IMR-90 (cell line): ENCODE data around the gene GAS7. TPM values are rescaled to one million over a fixed set of nuclear protein-coding genes. Genes with fewer than 3 reads are reported as not detected.
A peak's percentile ranks its signal among the peaks of the same experiment; 100 is the strongest.

Experiments used
- ATAC-seq: fragments of 200-7000 bp; cut with Tn5 transposase; 2 replicates; pipeline ENCODE4 v1.9.1; 2020; ENCODE audit warnings: low read depth, mild to moderate bottlenecking, moderate library complexity
- BruUV-seq: library from RNA; stranded (reverse); fragments of 400-500 nt; replicated peaks from 2 replicates; lab custom pipeline; 2021; lab: Mats Ljungman, UMichigan
- CTCF ChIA-PET: fragments of 300-600 bp; formaldehyde crosslinking; extraction: SDS; loops from one replicate; lab custom pipeline; 2021; ENCODE audit warnings: antibody characterized with exemption; lab: Yijun Ruan, JAX
- POLR2A ChIA-PET: fragments of 300-600 bp; sonication (Branson Sonifier 250); formaldehyde crosslinking; loops from one replicate; lab custom pipeline; 2022; ENCODE audit warnings: antibody characterized with exemption; ENCODE audit not compliant: unreplicated experiment; lab: Charles Lee
- DNase-seq: peaks from one replicate; pipeline ENCODE4 v3.0.0; 2013
- H2AFZ ChIP-seq: replicated peaks from 2 replicates; pipeline ENCODE3; 2013; ENCODE audit warnings: low read length, mild to moderate bottlenecking; ENCODE audit not compliant: poor library complexity
- H2AK5ac ChIP-seq: 2 replicates; pipeline ENCODE4 v1.6.1; 2013; ENCODE audit warnings: low read depth, low read length, inconsistent platforms
- H2AK9ac ChIP-seq: replicated peaks from 2 replicates; pipeline ENCODE3; 2013; ENCODE audit warnings: mild to moderate bottlenecking, low read depth, low read length, moderate library complexity; ENCODE audit not compliant: poor library complexity
- H2BK120ac ChIP-seq: 2 replicates; pipeline ENCODE4 v1.6.1; 2013; ENCODE audit warnings: low read depth, low read length, inconsistent platforms
- H2BK15ac ChIP-seq: 3 replicates; pipeline ENCODE4 v1.6.1; 2013; ENCODE audit warnings: low read depth, low read length, inconsistent platforms
- H2BK20ac ChIP-seq: 2 replicates; pipeline ENCODE4 v1.6.1; 2013; ENCODE audit warnings: low read depth, mild to moderate bottlenecking, inconsistent platforms, low read length, moderate library complexity
- H2BK5ac ChIP-seq: 2 replicates; pipeline ENCODE4 v1.6.1; 2013; ENCODE audit warnings: mild to moderate bottlenecking, low read depth, low read length, inconsistent platforms; ENCODE audit not compliant: poor library complexity, severe bottlenecking
- H3K14ac ChIP-seq: replicated peaks from 2 replicates; pipeline ENCODE4 v1.6.1; 2013; ENCODE audit warnings: low read depth, low read length, inconsistent platforms
- H3K18ac ChIP-seq: 2 replicates; pipeline ENCODE4 v1.6.1; 2013; ENCODE audit warnings: low read depth, low read length, control low read depth
- H3K23ac ChIP-seq: 2 replicates; pipeline ENCODE4 v1.6.1; 2013; ENCODE audit warnings: low read depth, low read length, inconsistent platforms
- H3K27ac ChIP-seq: 2 replicates; pipeline ENCODE4 v1.5.1; 2013; ENCODE audit warnings: mild to moderate bottlenecking, control low read depth, low read length; ENCODE audit not compliant: insufficient read depth
- H3K27me3 ChIP-seq: 2 replicates; pipeline ENCODE4 v1.6.1; 2013; ENCODE audit warnings: low read length; ENCODE audit not compliant: control insufficient read depth, insufficient read depth
- H3K36me3 ChIP-seq: 2 replicates; pipeline ENCODE4 v1.6.1; 2013; ENCODE audit warnings: low read length, mixed read lengths; ENCODE audit not compliant: control insufficient read depth, insufficient read depth
- H3K4ac ChIP-seq: 2 replicates; pipeline ENCODE4 v1.6.1; 2013; ENCODE audit warnings: low read depth, low read length, inconsistent platforms
- H3K4me1 ChIP-seq: 2 replicates; pipeline ENCODE4 v1.6.1; 2013; ENCODE audit warnings: low read length, mixed read lengths; ENCODE audit not compliant: control insufficient read depth, insufficient read depth
- H3K4me2 ChIP-seq: 2 replicates; pipeline ENCODE4 v1.6.1; 2013; ENCODE audit warnings: low read depth, mild to moderate bottlenecking, control low read depth, low read length, moderate library complexity
- H3K4me3 ChIP-seq: 2 replicates; pipeline ENCODE4 v1.5.1; 2013; ENCODE audit warnings: low read depth, mild to moderate bottlenecking, control low read depth, low read length, moderate library complexity; ENCODE audit not compliant: insufficient read depth
- H3K56ac ChIP-seq: 2 replicates; pipeline ENCODE4 v1.6.1; 2013; ENCODE audit warnings: low read length, inconsistent platforms; ENCODE audit not compliant: insufficient read depth; ENCODE audit errors: extremely low read depth
- H3K79me1 ChIP-seq, 2 experiments: 2 replicates each; pipeline ENCODE4 v1.6.1; 2013; ENCODE audit warnings: low read length in 2 of 2, inconsistent platforms in 1 of 2, low read depth in 1 of 2
- H3K9ac ChIP-seq: 2 replicates; pipeline ENCODE4 v1.6.1; 2013; ENCODE audit warnings: low read depth, low read length, control low read depth
- H3K9me1 ChIP-seq: 2 replicates; pipeline ENCODE4 v1.6.1; 2013; ENCODE audit warnings: low read length, inconsistent platforms; ENCODE audit not compliant: insufficient read depth
- H3K9me3 ChIP-seq: 2 replicates; pipeline ENCODE4 v1.6.1; 2013; ENCODE audit warnings: low read length; ENCODE audit not compliant: control insufficient read depth, insufficient read depth
- H4K20me1 ChIP-seq: 2 replicates; pipeline ENCODE4 v1.6.1; 2013; ENCODE audit warnings: low read length, inconsistent platforms; ENCODE audit not compliant: insufficient read depth
- H4K5ac ChIP-seq: 2 replicates; pipeline ENCODE4 v1.6.1; 2013; ENCODE audit warnings: mild to moderate bottlenecking, low read depth, low read length, control low read depth
- H4K8ac ChIP-seq, 2 experiments: 2 replicates each; pipeline ENCODE4 v1.6.1; 2013; ENCODE audit warnings: low read depth in 2 of 2, low read length in 2 of 2, control low read depth in 1 of 2, inconsistent platforms in 1 of 2
- H4K91ac ChIP-seq: 2 replicates; pipeline ENCODE4 v1.6.1; 2013; ENCODE audit warnings: low read depth, low read length, inconsistent platforms; ENCODE audit not compliant: insufficient read depth
- BHLHE40 ChIP-seq: fragments of 150-350 bp; IDR thresholded peaks from 2 replicates; pipeline ENCODE4 v1.6.1; 2016; ENCODE audit warnings: mild to moderate bottlenecking, low read depth, low read length
- CEBPB ChIP-seq: IDR thresholded peaks from 2 replicates; pipeline ENCODE4 v1.6.1; 2012; ENCODE audit warnings: low read depth, low read length, improper control_type of control experiment
- CHD1 ChIP-seq: IDR thresholded peaks from 2 replicates; pipeline ENCODE4 v1.6.1; 2012; ENCODE audit warnings: low read depth, low read length, improper control_type of control experiment
- CTCF ChIP-seq: conservative IDR thresholded peaks from 2 replicates; pipeline ENCODE4 v1.5.1; 2012; ENCODE audit warnings: mild to moderate bottlenecking, low read depth, low read length, improper control_type of control experiment
- FOS ChIP-seq: fragments of 150-350 bp; IDR thresholded peaks from 2 replicates; pipeline ENCODE4 v1.6.1; 2016; ENCODE audit warnings: low read depth, low read length
- MAFK ChIP-seq: IDR thresholded peaks from 2 replicates; pipeline ENCODE4 v1.6.1; 2012; ENCODE audit warnings: low read depth, low read length, improper control_type of control experiment
- MXI1 ChIP-seq: IDR thresholded peaks from 2 replicates; pipeline ENCODE4 v1.6.1; 2012; ENCODE audit warnings: low read depth, mild to moderate bottlenecking, low read length, moderate library complexity, borderline replicate concordance
- NFE2L2 ChIP-seq: fragments of 150-350 bp; IDR thresholded peaks from 2 replicates; pipeline ENCODE4 v1.6.1; 2016; ENCODE audit warnings: low read depth, mild to moderate bottlenecking, low read length
- POLR2A ChIP-seq: IDR thresholded peaks from 2 replicates; pipeline ENCODE4 v1.6.1; 2012; ENCODE audit warnings: mild to moderate bottlenecking, low read depth, low read length
- RAD21 ChIP-seq: IDR thresholded peaks from 2 replicates; pipeline ENCODE4 v1.6.1; 2012; ENCODE audit warnings: low read length, improper control_type of control experiment
- RCOR1 ChIP-seq: IDR thresholded peaks from 2 replicates; pipeline ENCODE4 v1.6.1; 2012; ENCODE audit warnings: mild to moderate bottlenecking, low read length, improper control_type of control experiment; ENCODE audit not compliant: insufficient replicate concordance
- SMC3 ChIP-seq: fragments of 150-350 bp; IDR thresholded peaks from 2 replicates; pipeline ENCODE4 v1.6.1; 2016; ENCODE audit warnings: low read depth, mild to moderate bottlenecking, antibody characterized with exemption, low read length, moderate library complexity
- WGBS, 2 experiments: methylation state at CpG; one replicate each; pipeline versions ENCODE4 v1.1.5 to v1.1.7; 2013; ENCODE audit warnings: missing lambda C conversion rate in 2 of 2; ENCODE audit not compliant: insufficient read length in 1 of 2; ENCODE audit errors: extremely low coverage in 2 of 2; 5-methylcytosine and 5-hydroxymethylcytosine counted together
- dilution Hi-C: fragments of 300-500 bp; cut with HindIII; formaldehyde crosslinking; loops from one replicate; pipeline ENCODE4 v1.14.3; 2018; ENCODE audit warnings: low sequenced_read_pairs; ENCODE audit not compliant: unreplicated experiment
- in situ Hi-C: fragments of 300-500 bp; cut with MboI; formaldehyde crosslinking; loops from 3 replicates; pipeline ENCODE4 v1.14.3; 2019; ENCODE audit warnings: low sequenced_read_pairs, inconsistent platforms, mixed read lengths
- intact Hi-C: fragments of 100-400 bp; cut with micrococcal nuclease; formaldehyde crosslinking; loops from 2 replicates; pipeline ENCODE4 v1.10.0; 2022
- polyA plus RNA-seq, 3 experiments: library from polyadenylated mRNA; depleted of rRNA; stranded (reverse); fragments of >200 nt; gene quantifications; 2 replicates each; pipeline ENCODE4 v1.2.3, GENCODE V29; 2012; ENCODE audit warnings: low replicate concordance in 1 of 3
- total RNA-seq: library from RNA; depleted of rRNA; stranded (reverse); fragments of >200 nt; gene quantifications from 2 replicates; pipeline ENCODE4 v1.2.3, GENCODE V29; 2012
- TF ChIP-seq, protein P1 (sequence below): fragments of 150-350 bp; IDR thresholded peaks from 2 replicates; pipeline ENCODE4 v1.6.1; 2017; ENCODE audit warnings: mild to moderate bottlenecking, antibody characterized with exemption, low read length, low read depth
- TF ChIP-seq, protein P2 (sequence below): fragments of 150-350 bp; IDR thresholded peaks from 2 replicates; pipeline ENCODE4 v1.6.1; 2016; ENCODE audit warnings: low read depth, mild to moderate bottlenecking, low read length, moderate library complexity, borderline replicate concordance

Gene GAS7
- total and polyA plus RNA-seq, 2 of the 4 experiments (the other 2 are of a cell fraction), result 4.6 to 5.0 TPM

DNA sequence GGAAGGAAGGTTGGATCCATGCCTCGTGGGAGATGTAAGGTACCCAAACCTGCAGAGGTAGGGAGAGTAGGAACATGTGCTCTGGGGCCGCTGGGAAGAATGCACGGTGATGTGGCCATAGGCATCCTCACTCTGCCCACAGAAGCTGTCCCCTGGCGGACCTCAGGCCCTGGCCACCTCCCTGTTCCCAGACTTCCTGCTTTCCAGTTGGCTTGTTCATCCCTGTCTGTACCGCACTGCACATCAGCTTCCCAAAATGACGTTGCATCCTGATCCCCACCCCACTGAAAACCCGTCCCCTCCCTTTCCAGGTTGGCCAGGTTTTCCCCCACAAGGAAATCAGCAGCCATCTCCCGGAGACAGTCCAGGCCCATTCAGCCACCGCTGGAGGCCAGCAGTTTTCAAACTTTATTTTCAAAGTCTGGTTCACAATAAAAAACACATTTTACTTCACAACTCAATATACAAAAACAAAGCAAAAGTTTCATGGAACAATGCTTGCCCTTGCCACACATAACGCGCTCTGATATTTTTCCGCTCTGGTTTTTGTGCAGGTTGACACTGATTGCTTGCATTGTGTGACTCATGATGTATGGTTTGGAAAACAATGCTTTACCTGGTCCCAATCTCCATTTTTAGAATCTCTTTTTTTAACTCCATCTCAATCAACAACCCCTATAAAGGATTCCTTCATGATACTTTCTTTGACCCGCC, 143.0 kb downstream of the GAS7 start:
- CTCF ChIA-PET, result no interaction called here
- POLR2A ChIA-PET, result no interaction called here
- Histone ChIP-seq H3K4me2 (no peak overlapping the region), H3K23ac (no peak overlapping the region), H4K8ac (no peak overlapping the region), H2AFZ (peak overlapping the region; percentile 51), H4K5ac (no peak overlapping the region), H3K56ac (no peak overlapping the region), H3K14ac (no peak overlapping the region), H2AK9ac (no peak overlapping the region), H3K9me3 (no peaks in the 10 kb centered on the region), H4K91ac (no peak overlapping the region), H2BK5ac (no peak overlapping the region), H4K20me1 (no peaks in the 10 kb centered on the region), H3K27me3 (no peaks in the 10 kb centered on the region), H2AK5ac (no peak overlapping the region), H2BK20ac (no peak overlapping the region), H3K4me1 (peaks cover 5% of the 10 kb centered on the region), H3K36me3 (no peaks in the 10 kb centered on the region), H2BK120ac (no peak overlapping the region), H3K4ac (no peak overlapping the region), H3K9me1 (peaks cover under 1% of the 10 kb centered on the region; the same call in 1 of the 2 replicates), H3K9ac (no peak overlapping the region), H3K27ac (no peak overlapping the region), H3K18ac (no peak overlapping the region), H3K79me1 (no peaks in the 10 kb centered on the region), H3K4me3 (no peak overlapping the region), H2BK15ac (no peak overlapping the region)
- DNase-seq, result no peak
- TF ChIP-seq BHLHE40 (no peak), RAD21 (no peak), CEBPB (no peak), RCOR1 (no peak), NFE2L2 (no peak), CTCF (no peak), MAFK (no peak), SMC3 (no peak), FOS (no peak), POLR2A (no peak), MXI1 (no peak), CHD1 (no peak)
- TF ChIP-seq, protein P1, sequence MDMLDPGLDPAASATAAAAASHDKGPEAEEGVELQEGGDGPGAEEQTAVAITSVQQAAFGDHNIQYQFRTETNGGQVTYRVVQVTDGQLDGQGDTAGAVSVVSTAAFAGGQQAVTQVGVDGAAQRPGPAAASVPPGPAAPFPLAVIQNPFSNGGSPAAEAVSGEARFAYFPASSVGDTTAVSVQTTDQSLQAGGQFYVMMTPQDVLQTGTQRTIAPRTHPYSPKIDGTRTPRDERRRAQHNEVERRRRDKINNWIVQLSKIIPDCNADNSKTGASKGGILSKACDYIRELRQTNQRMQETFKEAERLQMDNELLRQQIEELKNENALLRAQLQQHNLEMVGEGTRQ, result no peak
- TF ChIP-seq, protein P2, sequence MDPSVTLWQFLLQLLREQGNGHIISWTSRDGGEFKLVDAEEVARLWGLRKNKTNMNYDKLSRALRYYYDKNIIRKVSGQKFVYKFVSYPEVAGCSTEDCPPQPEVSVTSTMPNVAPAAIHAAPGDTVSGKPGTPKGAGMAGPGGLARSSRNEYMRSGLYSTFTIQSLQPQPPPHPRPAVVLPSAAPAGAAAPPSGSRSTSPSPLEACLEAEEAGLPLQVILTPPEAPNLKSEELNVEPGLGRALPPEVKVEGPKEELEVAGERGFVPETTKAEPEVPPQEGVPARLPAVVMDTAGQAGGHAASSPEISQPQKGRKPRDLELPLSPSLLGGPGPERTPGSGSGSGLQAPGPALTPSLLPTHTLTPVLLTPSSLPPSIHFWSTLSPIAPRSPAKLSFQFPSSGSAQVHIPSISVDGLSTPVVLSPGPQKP, result no peak
- 78% methylated on average over 8 of the region's 13 CpGs; no CpG with 5 or more reads in 1 of the 2 experiments for WGBS, 2 experiments
- no peak for ATAC-seq
- no TSS peak for BruUV-seq
- dilution Hi-C loops (no loop called here), intact Hi-C loops (no loop called here), in situ Hi-C loops (no loop called here)
